GM23338 (cell line): ENCODE data around the gene MSMB. TPM values are rescaled to one million over a fixed set of nuclear protein-coding genes. Genes with fewer than 3 reads are reported as not detected.
"Not testable (repeated sequence)": the region's sequence is repeated elsewhere in the genome, so short reads cannot be mapped to it uniquely, and the experiment has no call there.

Source experiments
- ATAC-seq: fragments of 200-7000 bp; cut with Tn5 transposase; 3 replicates; pipeline ENCODE4 v1.9.1; 2020
- DNase-seq: peaks from one replicate; pipeline ENCODE4 v3.0.0-alpha.2; 2015; ENCODE audit warnings: low spot score
- H2AFZ ChIP-seq: fragments of 200-600 bp; sonication (generic); 2 replicates; pipeline ENCODE4 v1.8.0; 2016; ENCODE audit warnings: antibody characterized with exemption, mild to moderate bottlenecking, moderate library complexity
- H3F3A ChIP-seq: fragments of 200-600 bp; sonication (generic); replicated peaks from 2 replicates; pipeline ENCODE4 v1.8.0; 2017; ENCODE audit warnings: antibody characterized with exemption, mixed run types, low read depth
- H3K27ac ChIP-seq: fragments of 200-600 bp; sonication (generic); 2 replicates; pipeline ENCODE4 v1.6.1; 2016; ENCODE audit warnings: low read depth
- H3K27me3 ChIP-seq: fragments of 200-600 bp; sonication (generic); 2 replicates; pipeline ENCODE4 v1.8.0; 2016; ENCODE audit warnings: mild to moderate bottlenecking, mixed run types, moderate library complexity; ENCODE audit not compliant: insufficient read depth
- H3K36me3 ChIP-seq: fragments of 200-600 bp; sonication (generic); 2 replicates; pipeline ENCODE4 v1.8.0; 2016; ENCODE audit warnings: mild to moderate bottlenecking; ENCODE audit not compliant: insufficient read depth
- H3K4me1 ChIP-seq: fragments of 200-600 bp; sonication (generic); 2 replicates; pipeline ENCODE4 v1.8.0; 2016; ENCODE audit warnings: mild to moderate bottlenecking, moderate library complexity; ENCODE audit not compliant: insufficient read depth
- H3K4me2 ChIP-seq: fragments of 200-600 bp; sonication (generic); 2 replicates; pipeline ENCODE4 v1.7.1; 2017; ENCODE audit warnings: mixed run types
- H3K4me3 ChIP-seq: fragments of 200-600 bp; sonication (generic); 2 replicates; pipeline ENCODE4 v1.6.1; 2016; ENCODE audit warnings: mixed run types
- H3K79me2 ChIP-seq: fragments of 200-600 bp; sonication (generic); replicated peaks from 2 replicates; pipeline ENCODE4 v1.8.0; 2017; ENCODE audit warnings: mild to moderate bottlenecking; ENCODE audit not compliant: insufficient read depth
- H3K9me2 ChIP-seq: fragments of 200-600 bp; sonication (generic); 2 replicates; pipeline ENCODE4 v1.8.0; 2017; ENCODE audit not compliant: insufficient read depth
- H4K20me1 ChIP-seq: fragments of 200-600 bp; sonication (generic); replicated peaks from 2 replicates; pipeline ENCODE4 v1.8.0; 2017; ENCODE audit warnings: mild to moderate bottlenecking; ENCODE audit not compliant: insufficient read depth
- H3K27ac Mint-ChIP-seq: 2 replicates; pipeline ENCODE4 v1.8.0; 2020; ENCODE audit warnings: inconsistent platforms, mild to moderate bottlenecking, moderate library complexity, mixed read lengths
- H3K27me3 Mint-ChIP-seq: 3 replicates; pipeline ENCODE4 v1.8.0; 2022; ENCODE audit warnings: low read depth, mild to moderate bottlenecking, moderate library complexity, mixed read lengths, inconsistent platforms; ENCODE audit not compliant: insufficient read depth, poor library complexity
- H3K36me3 Mint-ChIP-seq: 3 replicates; pipeline ENCODE4 v1.8.0; 2021; ENCODE audit warnings: low read depth, mild to moderate bottlenecking, inconsistent platforms, moderate library complexity, mixed read lengths
- H3K4me1 Mint-ChIP-seq: 3 replicates; pipeline ENCODE4 v1.8.0; 2020; ENCODE audit warnings: mild to moderate bottlenecking, inconsistent platforms, mixed read lengths
- H3K4me3 Mint-ChIP-seq: 3 replicates; pipeline ENCODE4 v1.8.0; 2021; ENCODE audit warnings: moderate library complexity, mild to moderate bottlenecking, inconsistent platforms, mixed read lengths
- H3K9me3 Mint-ChIP-seq: 3 replicates; pipeline ENCODE4 v1.8.0; 2020; ENCODE audit warnings: moderate library complexity, mild to moderate bottlenecking, inconsistent platforms, mixed read lengths
- CREB1 ChIP-seq: fragments of 250-450 bp; sonication (Bioruptor Pico); IDR thresholded peaks from 2 replicates; pipeline ENCODE4 v1.5.0; 2020; ENCODE audit warnings: low read depth, mild to moderate bottlenecking, moderate library complexity
- ETS1 ChIP-seq: IDR thresholded peaks from 2 replicates; pipeline ENCODE4 v1.6.1; 2016; ENCODE audit warnings: antibody characterized with exemption
- EZH2 ChIP-seq: fragments of 200-600 bp; sonication (generic); IDR thresholded peaks from one replicate; pipeline ENCODE4 v1.8.0; 2017; ENCODE audit warnings: antibody characterized with exemption, mild to moderate bottlenecking, low read depth; ENCODE audit not compliant: unreplicated experiment
- EZH2phosphoT487 ChIP-seq: fragments of 200-600 bp; sonication (generic); IDR thresholded peaks from one replicate; pipeline ENCODE4 v1.8.1; 2018; ENCODE audit warnings: antibody characterized with exemption; ENCODE audit not compliant: unreplicated experiment
- JUNB ChIP-seq: IDR thresholded peaks from one replicate; pipeline ENCODE4 v1.6.1; 2016; ENCODE audit warnings: antibody characterized with exemption; ENCODE audit not compliant: unreplicated experiment
- NANOG ChIP-seq: IDR thresholded peaks from 2 replicates; pipeline ENCODE4 v1.6.1; 2016; ENCODE audit warnings: antibody characterized with exemption, borderline replicate concordance
- POLR2AphosphoS5 ChIP-seq: IDR thresholded peaks from 2 replicates; pipeline ENCODE4 v1.6.1; 2016; ENCODE audit warnings: antibody characterized with exemption, low read depth
- STAT1 ChIP-seq: IDR thresholded peaks from one replicate; pipeline ENCODE4 v1.6.1; 2016; ENCODE audit warnings: antibody characterized with exemption; ENCODE audit not compliant: unreplicated experiment
- ZNF114 ChIP-seq: fragments of 250-450 bp; sonication (Bioruptor Pico); IDR thresholded peaks from 2 replicates; pipeline ENCODE4 v1.5.0; 2020; ENCODE audit warnings: mild to moderate bottlenecking, moderate library complexity
- polyA plus RNA-seq: library from polyadenylated mRNA; unstranded; fragments of >200 nt; fragmentation: Nextera tagmentation; extraction: Ambion mirVana; gene quantifications from 2 replicates; pipeline ENCODE4 v1.2.1, GENCODE V29; 2016
- total RNA-seq: library from RNA; depleted of rRNA; stranded (reverse); fragments of >200 nt; shearing (Covaris generic); gene quantifications from 2 replicates; pipeline ENCODE4 v1.2.3, GENCODE V29; 2014
- TF ChIP-seq, protein P1 (sequence below): IDR thresholded peaks from one replicate; pipeline ENCODE4 v1.6.1; 2018; ENCODE audit warnings: antibody characterized with exemption; ENCODE audit not compliant: unreplicated experiment

MSMB gene
- total and polyA plus RNA-seq, 2 experiments from 2014 or later = not detected

DNA sequence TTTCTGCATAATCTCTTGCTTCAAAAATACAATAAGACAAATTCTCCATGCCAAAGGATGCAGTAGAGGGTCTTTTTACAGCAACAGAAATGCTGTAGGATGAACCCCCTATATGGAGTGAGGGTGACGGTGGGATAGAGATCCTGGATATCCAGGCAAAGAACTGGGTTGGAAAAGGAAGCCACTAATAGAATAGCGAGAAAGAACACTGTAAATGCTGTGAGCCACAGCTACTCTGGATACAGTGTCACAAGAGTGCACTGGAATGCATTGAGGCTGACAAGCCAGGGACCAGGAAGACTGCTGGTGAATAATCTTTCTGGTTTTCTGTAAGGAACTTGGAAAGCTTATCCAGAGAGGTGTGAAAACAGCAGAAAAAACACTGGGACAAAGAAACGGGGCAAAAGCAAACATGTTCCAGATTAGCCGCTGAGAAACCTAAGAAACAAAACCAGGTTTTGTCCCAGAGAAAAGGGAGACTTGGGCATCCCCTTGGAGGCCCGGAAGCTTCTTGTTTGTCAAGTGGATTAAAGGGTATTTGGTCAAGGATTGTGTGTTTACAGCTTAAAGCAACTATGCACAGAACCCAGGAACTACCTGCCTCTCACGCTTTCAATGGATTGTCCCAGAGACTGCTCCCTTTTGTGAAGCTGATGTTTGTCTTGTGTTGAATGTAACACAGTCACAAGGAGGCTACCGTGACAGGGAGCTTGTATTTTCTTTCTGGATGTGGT, 6.2 kb upstream of the MSMB start:
- H3K36me3 ChIP-seq = no peaks in the 10 kb centered on the region
- no peak for TF ChIP-seq ZNF114
- TF ChIP-seq CREB1 = no peak
- DNase-seq (peak; percentile 12), ATAC-seq (no peak)
- no peaks in the 10 kb centered on the region for H3F3A ChIP-seq
- Mint-ChIP-seq H3K4me3 (no peak overlapping the region), H3K4me1 (peaks cover 32% of the 10 kb centered on the region), H3K27me3 (peaks cover 9% of the 10 kb centered on the region), H3K27ac (peak overlapping the region; percentile 65; the same call in 1 of the 2 replicates), H3K36me3 (no peaks in the 10 kb centered on the region), H3K9me3 (no peaks in the 10 kb centered on the region)
- no peak overlapping the region for H3K27ac ChIP-seq
- H3K4me2 ChIP-seq = no peak overlapping the region
- peaks cover 24% of the 10 kb centered on the region for H3K4me1 ChIP-seq
- H4K20me1 ChIP-seq = no peaks in the 10 kb centered on the region
- H3K4me3 ChIP-seq = no peak overlapping the region
- no peaks in the 10 kb centered on the region; the same call in 1 of the 2 replicates for H3K9me2 ChIP-seq
- H2AFZ ChIP-seq = peak overlapping the region; percentile 94
- no peaks in the 10 kb centered on the region for H3K79me2 ChIP-seq
- H3K27me3 ChIP-seq = no peaks in the 10 kb centered on the region

- no peak overlapping the region; the same call in 1 of the 2 replicates for H2AFZ ChIP-seq
- no peak overlapping the region for H3K27ac Mint-ChIP-seq
- H3K27me3 Mint-ChIP-seq = peaks cover 9% of the 10 kb centered on the region
- H3K9me2 ChIP-seq = no peaks in the 10 kb centered on the region; the same call in 1 of the 2 replicates
- H4K20me1 ChIP-seq = no peaks in the 10 kb centered on the region
- no peak overlapping the region for H3K27ac ChIP-seq
- H3K4me1 ChIP-seq = peaks cover 24% of the 10 kb centered on the region
- no peaks in the 10 kb centered on the region for H3K36me3 Mint-ChIP-seq
- no peak overlapping the region for H3K4me2 ChIP-seq
- no peak overlapping the region for H3K4me3 ChIP-seq
- no peaks in the 10 kb centered on the region for H3K27me3 ChIP-seq
- H3F3A ChIP-seq = no peaks in the 10 kb centered on the region
- no peaks in the 10 kb centered on the region for H3K9me3 Mint-ChIP-seq
- DNase-seq (no peak), ATAC-seq (no peak)
- H3K4me1 Mint-ChIP-seq = peaks cover 32% of the 10 kb centered on the region
- H3K79me2 ChIP-seq = no peaks in the 10 kb centered on the region
- no peak overlapping the region for H3K4me3 Mint-ChIP-seq
- no peaks in the 10 kb centered on the region for H3K36me3 ChIP-seq
- no peak for TF ChIP-seq EZH2phosphoT487
These were observed 5.0 kb upstream of the MSMB start for GRCh38 chr10:46050941-46051623.

DNA sequence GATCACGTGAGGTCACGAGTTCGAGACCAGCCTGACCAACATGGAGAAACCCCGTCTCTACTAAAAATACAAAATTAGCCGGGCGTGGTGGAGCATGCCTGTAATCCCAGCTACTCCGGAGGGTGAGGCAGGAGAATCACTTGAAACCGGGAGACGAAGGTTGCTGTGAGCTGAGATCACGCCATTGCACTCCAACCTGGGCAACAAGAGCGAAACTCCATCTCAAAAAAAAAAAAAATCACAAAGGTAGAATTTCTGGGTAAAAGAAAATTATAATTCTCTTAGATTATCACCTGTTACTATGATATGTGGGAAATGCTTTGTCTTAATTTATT, 3.4 kb upstream of the MSMB start:
- not testable (repeated sequence) for ATAC-seq, H3K27ac ChIP-seq, H3K9me2 ChIP-seq, H3K27ac Mint-ChIP-seq, H3K36me3 ChIP-seq, H3K27me3 Mint-ChIP-seq, H3K9me3 Mint-ChIP-seq, H3K4me3 Mint-ChIP-seq, H3K36me3 Mint-ChIP-seq, H4K20me1 ChIP-seq, DNase-seq, H3K27me3 ChIP-seq, H3K4me2 ChIP-seq, H3K4me3 ChIP-seq, H3F3A ChIP-seq, H2AFZ ChIP-seq, H3K79me2 ChIP-seq
- H3K4me1 ChIP-seq = peaks cover 24% of the 10 kb centered on the region
- peaks cover 24% of the 10 kb centered on the region for H3K4me1 Mint-ChIP-seq

DNA sequence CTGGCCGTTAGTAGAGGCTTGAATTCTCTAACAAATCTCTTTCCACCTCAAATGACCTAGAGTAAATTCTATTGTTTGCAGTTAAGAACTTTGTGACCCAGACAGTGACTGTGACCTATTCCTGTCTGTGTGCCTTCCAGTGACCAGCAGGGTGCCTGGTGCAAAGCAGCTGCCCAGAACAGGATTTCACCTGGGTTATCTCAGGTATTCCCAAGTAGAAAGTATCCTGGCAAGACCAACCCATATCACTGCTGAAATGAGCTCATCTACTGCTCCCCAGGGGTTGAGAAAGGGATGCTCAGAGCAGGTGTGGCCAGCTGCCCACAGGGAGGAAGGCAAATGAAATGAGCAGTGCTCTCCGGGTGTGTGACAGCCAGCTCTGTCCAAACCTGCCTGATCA, 2.1 kb upstream of the MSMB start:
- DNase-seq (peak; percentile 10), ATAC-seq (peak; percentile 47; the same call in 2 of the 3 replicates)
- Mint-ChIP-seq H3K27ac (no peak overlapping the region), H3K4me3 (no peak overlapping the region), H3K27me3 (peaks cover 6% of the 10 kb centered on the region), H3K36me3 (no peaks in the 10 kb centered on the region), H3K9me3 (no peaks in the 10 kb centered on the region), H3K4me1 (peaks cover 11% of the 10 kb centered on the region)
- H3K4me1 ChIP-seq = peaks cover 12% of the 10 kb centered on the region
- no peaks in the 10 kb centered on the region for H3F3A ChIP-seq
- no peaks in the 10 kb centered on the region for H3K79me2 ChIP-seq
- no peaks in the 10 kb centered on the region for H3K27me3 ChIP-seq
- H3K36me3 ChIP-seq = no peaks in the 10 kb centered on the region
- H3K4me3 ChIP-seq = no peak overlapping the region
- no peaks in the 10 kb centered on the region; the same call in 1 of the 2 replicates for H3K9me2 ChIP-seq
- no peak overlapping the region for H3K27ac ChIP-seq
- no peaks in the 10 kb centered on the region for H4K20me1 ChIP-seq
- no peak overlapping the region for H3K4me2 ChIP-seq
- H2AFZ ChIP-seq = peak overlapping the region; percentile 59; the same call in 1 of the 2 replicates
- TF ChIP-seq JUNB = no peak
- TF ChIP-seq POLR2AphosphoS5 = no peak
- TF ChIP-seq STAT1 = no peak
- TF ChIP-seq ZNF114 = no peak
- TF ChIP-seq ETS1 = no peak
- no peak for TF ChIP-seq NANOG
- TF ChIP-seq, protein P1, sequence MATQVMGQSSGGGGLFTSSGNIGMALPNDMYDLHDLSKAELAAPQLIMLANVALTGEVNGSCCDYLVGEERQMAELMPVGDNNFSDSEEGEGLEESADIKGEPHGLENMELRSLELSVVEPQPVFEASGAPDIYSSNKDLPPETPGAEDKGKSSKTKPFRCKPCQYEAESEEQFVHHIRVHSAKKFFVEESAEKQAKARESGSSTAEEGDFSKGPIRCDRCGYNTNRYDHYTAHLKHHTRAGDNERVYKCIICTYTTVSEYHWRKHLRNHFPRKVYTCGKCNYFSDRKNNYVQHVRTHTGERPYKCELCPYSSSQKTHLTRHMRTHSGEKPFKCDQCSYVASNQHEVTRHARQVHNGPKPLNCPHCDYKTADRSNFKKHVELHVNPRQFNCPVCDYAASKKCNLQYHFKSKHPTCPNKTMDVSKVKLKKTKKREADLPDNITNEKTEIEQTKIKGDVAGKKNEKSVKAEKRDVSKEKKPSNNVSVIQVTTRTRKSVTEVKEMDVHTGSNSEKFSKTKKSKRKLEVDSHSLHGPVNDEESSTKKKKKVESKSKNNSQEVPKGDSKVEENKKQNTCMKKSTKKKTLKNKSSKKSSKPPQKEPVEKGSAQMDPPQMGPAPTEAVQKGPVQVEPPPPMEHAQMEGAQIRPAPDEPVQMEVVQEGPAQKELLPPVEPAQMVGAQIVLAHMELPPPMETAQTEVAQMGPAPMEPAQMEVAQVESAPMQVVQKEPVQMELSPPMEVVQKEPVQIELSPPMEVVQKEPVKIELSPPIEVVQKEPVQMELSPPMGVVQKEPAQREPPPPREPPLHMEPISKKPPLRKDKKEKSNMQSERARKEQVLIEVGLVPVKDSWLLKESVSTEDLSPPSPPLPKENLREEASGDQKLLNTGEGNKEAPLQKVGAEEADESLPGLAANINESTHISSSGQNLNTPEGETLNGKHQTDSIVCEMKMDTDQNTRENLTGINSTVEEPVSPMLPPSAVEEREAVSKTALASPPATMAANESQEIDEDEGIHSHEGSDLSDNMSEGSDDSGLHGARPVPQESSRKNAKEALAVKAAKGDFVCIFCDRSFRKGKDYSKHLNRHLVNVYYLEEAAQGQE = no peak
- no peak for TF ChIP-seq EZH2phosphoT487
- no peak for TF ChIP-seq EZH2
